H9 (cell line): ENCODE measurements around the gene KIRREL3. TPM values are rescaled to one million over a fixed set of nuclear protein-coding genes. Genes with fewer than 3 reads are reported as not detected.

Experiments used
- DNase-seq: peaks from one replicate; pipeline ENCODE4 v3.0.0-alpha.2; 2017
- H2AFZ ChIP-seq: one replicate; pipeline ENCODE4 v1.6.1; 2013; ENCODE audit warnings: mild to moderate bottlenecking, low read length, control low read depth, moderate library complexity
- H2AK5ac ChIP-seq: 2 replicates; pipeline ENCODE4 v1.6.1; 2013; ENCODE audit warnings: low read length, control low read depth, mixed read lengths; ENCODE audit not compliant: insufficient read length
- H2BK120ac ChIP-seq: one replicate; pipeline ENCODE4 v1.6.1; 2013; ENCODE audit warnings: low read depth, mild to moderate bottlenecking, low read length, control low read depth, inconsistent platforms; ENCODE audit not compliant: poor library complexity, severe bottlenecking
- H2BK12ac ChIP-seq: 2 replicates; pipeline ENCODE4 v1.6.1; 2013; ENCODE audit warnings: low read length, control low read depth, mixed read lengths, low read depth; ENCODE audit not compliant: insufficient read length
- H2BK15ac ChIP-seq: 2 replicates; pipeline ENCODE4 v1.6.1; 2013; ENCODE audit warnings: low read depth, low read length, control low read depth
- H2BK20ac ChIP-seq: one replicate; pipeline ENCODE4 v1.6.1; 2013; ENCODE audit warnings: low read depth, mild to moderate bottlenecking, low read length, control low read depth, inconsistent platforms; ENCODE audit not compliant: poor library complexity, severe bottlenecking
- H2BK5ac ChIP-seq: 2 replicates; pipeline ENCODE4 v1.6.1; 2013; ENCODE audit warnings: low read length, control low read depth, mixed read lengths; ENCODE audit not compliant: insufficient read length
- H3K14ac ChIP-seq: 2 replicates; pipeline ENCODE4 v1.6.1; 2013; ENCODE audit warnings: low read length, control low read depth; ENCODE audit not compliant: insufficient read depth
- H3K18ac ChIP-seq: 2 replicates; pipeline ENCODE4 v1.6.1; 2013; ENCODE audit warnings: low read depth, mild to moderate bottlenecking, mixed read lengths, low read length, control low read depth; ENCODE audit not compliant: insufficient read length
- H3K23ac ChIP-seq: 2 replicates; pipeline ENCODE4 v1.6.1; 2013; ENCODE audit warnings: low read length, control low read depth, mixed read lengths, low read depth; ENCODE audit not compliant: insufficient read length
- H3K23me2 ChIP-seq: 2 replicates; pipeline ENCODE4 v1.6.1; 2013; ENCODE audit warnings: low read depth, mild to moderate bottlenecking, mixed read lengths, low read length, control low read depth; ENCODE audit not compliant: insufficient read length, poor library complexity, severe bottlenecking
- H3K27ac ChIP-seq: 2 replicates; pipeline ENCODE4 v1.5.1; 2013; ENCODE audit warnings: low read length, control low read depth, mixed read lengths, low read depth; ENCODE audit not compliant: insufficient read length
- H3K27me3 ChIP-seq: 2 replicates; pipeline ENCODE4 v1.6.1; 2013; ENCODE audit warnings: low read length, control low read depth, inconsistent platforms; ENCODE audit not compliant: insufficient read depth
- H3K4ac ChIP-seq: 2 replicates; pipeline ENCODE4 v1.6.1; 2013; ENCODE audit warnings: low read depth, mild to moderate bottlenecking, control low read depth, inconsistent platforms, low read length, moderate library complexity
- H3K4me1 ChIP-seq: 2 replicates; pipeline ENCODE4 v1.6.1; 2013; ENCODE audit warnings: low read length, control low read depth, inconsistent platforms; ENCODE audit not compliant: insufficient read depth
- H3K4me2 ChIP-seq: 2 replicates; pipeline ENCODE4 v1.6.1; 2013; ENCODE audit warnings: low read length, control low read depth, mixed read lengths; ENCODE audit not compliant: insufficient read length, insufficient read depth
- H3K56ac ChIP-seq: 2 replicates; pipeline ENCODE4 v1.6.1; 2013; ENCODE audit warnings: low read depth, mild to moderate bottlenecking, mixed read lengths, low read length, control low read depth; ENCODE audit not compliant: insufficient read length
- H3K79me1 ChIP-seq: 2 replicates; pipeline ENCODE4 v1.6.1; 2013; ENCODE audit warnings: low read depth, mild to moderate bottlenecking, moderate library complexity, low read length, control low read depth, inconsistent platforms; ENCODE audit not compliant: insufficient read depth, poor library complexity, severe bottlenecking
- H3K79me2 ChIP-seq: 2 replicates; pipeline ENCODE4 v1.6.1; 2013; ENCODE audit warnings: low read length, control low read depth, inconsistent platforms; ENCODE audit not compliant: insufficient read depth
- H3K9ac ChIP-seq: 2 replicates; pipeline ENCODE4 v1.6.1; 2013; ENCODE audit warnings: low read length, control low read depth, mixed read lengths; ENCODE audit not compliant: insufficient read length; ENCODE audit errors: extremely low read depth
- H3K9me3 ChIP-seq: one replicate; pipeline ENCODE4 v1.6.1; 2013; ENCODE audit warnings: low read depth, low read length, inconsistent platforms; ENCODE audit not compliant: control insufficient read depth
- H3T11ph ChIP-seq: one replicate; pipeline ENCODE4 v1.6.1; 2013; ENCODE audit warnings: mild to moderate bottlenecking, low read length, control low read depth, inconsistent platforms
- H4K20me1 ChIP-seq: one replicate; pipeline ENCODE4 v1.6.1; 2013; ENCODE audit not compliant: control insufficient read depth, insufficient read length, insufficient read depth
- H4K5ac ChIP-seq: 2 replicates; pipeline ENCODE4 v1.6.1; 2013; ENCODE audit warnings: low read depth, mild to moderate bottlenecking, mixed read lengths, low read length, control low read depth; ENCODE audit not compliant: insufficient read length
- H4K8ac ChIP-seq: replicated peaks from 2 replicates; pipeline ENCODE4 v1.6.1; 2013; ENCODE audit warnings: low read length, control low read depth, mixed read lengths, low read depth; ENCODE audit not compliant: insufficient read length
- H4K91ac ChIP-seq: 2 replicates; pipeline ENCODE4 v1.6.1; 2013; ENCODE audit warnings: low read depth, mild to moderate bottlenecking, moderate library complexity, mixed read lengths, low read length, control low read depth; ENCODE audit not compliant: insufficient read length
- H3K27ac Mint-ChIP-seq, 3 experiments: 2 replicates in 2 of 3; 3 replicates in 1 of 3; pipeline ENCODE4 v1.8.0; 2020 to 2021; ENCODE audit warnings: mixed read lengths in 3 of 3, mild to moderate bottlenecking in 1 of 3, moderate library complexity in 1 of 3
- H3K27me3 Mint-ChIP-seq: 2 replicates; pipeline ENCODE4 v1.8.0; 2021; ENCODE audit warnings: low read depth, mild to moderate bottlenecking, moderate library complexity, mixed read lengths
- H3K36me3 Mint-ChIP-seq, 3 experiments: 2 replicates in 2 of 3; 3 replicates in 1 of 3; pipeline ENCODE4 v1.8.0; 2020 to 2021; ENCODE audit warnings: low read depth in 3 of 3, mixed read lengths in 3 of 3; ENCODE audit not compliant: insufficient read depth in 1 of 3
- H3K4me1 Mint-ChIP-seq, 2 experiments: 2 replicates each; pipeline ENCODE4 v1.8.0; 2020; ENCODE audit warnings: mixed read lengths in 2 of 2
- H3K4me3 Mint-ChIP-seq, 2 experiments: 2 replicates in 1 of 2; 3 replicates in 1 of 2; pipeline ENCODE4 v1.8.0; 2020 to 2021; ENCODE audit warnings: mild to moderate bottlenecking in 2 of 2, mixed read lengths in 2 of 2, moderate library complexity in 1 of 2
- H3K9me3 Mint-ChIP-seq, 2 experiments: 2 replicates in 1 of 2; 3 replicates in 1 of 2; pipeline ENCODE4 v1.8.0; 2020; ENCODE audit warnings: mild to moderate bottlenecking in 2 of 2, mixed read lengths in 2 of 2, moderate library complexity in 1 of 2
- WGBS: extraction: QIAGEN DNeasy Blood & Tissue Kit; methylation state at CpG from one replicate; pipeline ENCODE4 v1.1.7; 2013; ENCODE audit warnings: missing lambda C conversion rate, low lambda C conversion rate, mixed read lengths; ENCODE audit not compliant: insufficient read length; ENCODE audit errors: extremely low coverage; 5-methylcytosine and 5-hydroxymethylcytosine counted together
- total RNA-seq: library from RNA; stranded (reverse); gene quantifications from 2 replicates; pipeline ENCODE4 v1.2.1, GENCODE V29; 2021
- TF ChIP-seq, protein P1 (sequence below): fragments of 200-600 bp; sonication (generic); conservative IDR thresholded peaks from 3 replicates; pipeline ENCODE4 v1.8.0; 2021; ENCODE audit warnings: antibody characterized with exemption, mild to moderate bottlenecking

The KIRREL3 gene
- total RNA-seq, 1 experiment from 2014 or later, result 0.17 TPM

DNA sequence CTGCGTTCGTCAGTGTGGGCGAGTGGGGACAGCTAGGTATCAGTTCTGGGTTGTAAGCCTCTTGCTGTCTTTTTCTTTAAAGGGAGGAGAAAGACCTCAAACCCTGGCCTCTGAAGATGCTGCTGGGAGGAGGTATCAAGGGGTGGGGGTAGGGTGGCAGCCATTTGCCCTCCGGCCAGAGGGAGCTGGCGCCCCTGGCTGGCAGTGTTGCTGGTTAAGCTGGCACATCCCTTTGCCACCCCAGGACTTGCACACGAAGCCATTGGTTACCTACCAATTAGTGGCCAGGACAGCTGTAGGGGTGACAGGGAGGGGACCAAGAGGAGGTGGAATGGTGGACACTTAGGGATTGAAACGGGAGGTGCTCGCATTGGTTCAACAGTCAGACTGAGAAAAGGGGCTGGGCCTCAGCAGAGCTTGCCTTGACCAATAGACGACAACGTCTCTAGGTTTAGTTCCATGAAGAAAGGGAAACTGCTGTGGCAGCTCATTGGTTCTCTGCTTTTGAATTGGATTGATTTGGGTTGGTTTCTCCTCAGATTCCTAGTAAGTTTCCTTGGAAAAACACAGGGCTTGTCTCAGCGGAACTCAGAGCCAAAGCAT, 567.2 kb downstream of the KIRREL3 start:
- Histone ChIP-seq H3K27ac (no peak overlapping the region), H3K4ac (no peak overlapping the region), H2BK5ac (no peak overlapping the region), H3K79me1 (no peaks in the 10 kb centered on the region), H3K27me3 (no peaks in the 10 kb centered on the region), H3K23me2 (no peaks in the 10 kb centered on the region), H3K79me2 (no peaks in the 10 kb centered on the region; the same call in 1 of the 2 replicates), H2BK20ac (no peak overlapping the region), H3K4me2 (no peak overlapping the region), H2BK12ac (no peak overlapping the region), H3K56ac (no peak overlapping the region), H4K5ac (no peak overlapping the region), H3T11ph (no peak overlapping the region), H2BK120ac (no peak overlapping the region), H4K20me1 (no peaks in the 10 kb centered on the region), H4K8ac (no peak overlapping the region), H3K23ac (no peak overlapping the region), H2AK5ac (no peak overlapping the region), H4K91ac (no peak overlapping the region), H3K4me1 (no peaks in the 10 kb centered on the region; the same call in 1 of the 2 replicates), H3K9ac (no peak overlapping the region), H2BK15ac (no peak overlapping the region), H3K14ac (no peak overlapping the region; the same call in 1 of the 2 replicates), H3K18ac (no peak overlapping the region), H3K9me3 (no peaks in the 10 kb centered on the region), H2AFZ (no peak overlapping the region)
- no peaks in the 10 kb centered on the region for H3K36me3 Mint-ChIP-seq
- TF ChIP-seq, protein P1, sequence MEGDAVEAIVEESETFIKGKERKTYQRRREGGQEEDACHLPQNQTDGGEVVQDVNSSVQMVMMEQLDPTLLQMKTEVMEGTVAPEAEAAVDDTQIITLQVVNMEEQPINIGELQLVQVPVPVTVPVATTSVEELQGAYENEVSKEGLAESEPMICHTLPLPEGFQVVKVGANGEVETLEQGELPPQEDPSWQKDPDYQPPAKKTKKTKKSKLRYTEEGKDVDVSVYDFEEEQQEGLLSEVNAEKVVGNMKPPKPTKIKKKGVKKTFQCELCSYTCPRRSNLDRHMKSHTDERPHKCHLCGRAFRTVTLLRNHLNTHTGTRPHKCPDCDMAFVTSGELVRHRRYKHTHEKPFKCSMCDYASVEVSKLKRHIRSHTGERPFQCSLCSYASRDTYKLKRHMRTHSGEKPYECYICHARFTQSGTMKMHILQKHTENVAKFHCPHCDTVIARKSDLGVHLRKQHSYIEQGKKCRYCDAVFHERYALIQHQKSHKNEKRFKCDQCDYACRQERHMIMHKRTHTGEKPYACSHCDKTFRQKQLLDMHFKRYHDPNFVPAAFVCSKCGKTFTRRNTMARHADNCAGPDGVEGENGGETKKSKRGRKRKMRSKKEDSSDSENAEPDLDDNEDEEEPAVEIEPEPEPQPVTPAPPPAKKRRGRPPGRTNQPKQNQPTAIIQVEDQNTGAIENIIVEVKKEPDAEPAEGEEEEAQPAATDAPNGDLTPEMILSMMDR, result no peak
- H3K9me3 Mint-ChIP-seq, result no peaks in the 10 kb centered on the region
- no peak overlapping the region for H3K27ac Mint-ChIP-seq
- DNase-seq, result no peak
- peaks cover 14 to 18% of the 10 kb centered on the region in 2 experiments for H3K4me1 Mint-ChIP-seq
- WGBS, result no CpG with 5 or more reads among the region's 11 CpGs
- H3K4me3 Mint-ChIP-seq, result no peak overlapping the region
- no peaks in the 10 kb centered on the region; the same call in 1 of the 2 replicates for H3K27me3 Mint-ChIP-seq
